ENCODE data around the gene TMC4.
"Not testable (repeated sequence)": the region's sequence is repeated elsewhere in the genome, so short reads cannot be mapped to it uniquely, and the experiment has no call there.

DNA sequence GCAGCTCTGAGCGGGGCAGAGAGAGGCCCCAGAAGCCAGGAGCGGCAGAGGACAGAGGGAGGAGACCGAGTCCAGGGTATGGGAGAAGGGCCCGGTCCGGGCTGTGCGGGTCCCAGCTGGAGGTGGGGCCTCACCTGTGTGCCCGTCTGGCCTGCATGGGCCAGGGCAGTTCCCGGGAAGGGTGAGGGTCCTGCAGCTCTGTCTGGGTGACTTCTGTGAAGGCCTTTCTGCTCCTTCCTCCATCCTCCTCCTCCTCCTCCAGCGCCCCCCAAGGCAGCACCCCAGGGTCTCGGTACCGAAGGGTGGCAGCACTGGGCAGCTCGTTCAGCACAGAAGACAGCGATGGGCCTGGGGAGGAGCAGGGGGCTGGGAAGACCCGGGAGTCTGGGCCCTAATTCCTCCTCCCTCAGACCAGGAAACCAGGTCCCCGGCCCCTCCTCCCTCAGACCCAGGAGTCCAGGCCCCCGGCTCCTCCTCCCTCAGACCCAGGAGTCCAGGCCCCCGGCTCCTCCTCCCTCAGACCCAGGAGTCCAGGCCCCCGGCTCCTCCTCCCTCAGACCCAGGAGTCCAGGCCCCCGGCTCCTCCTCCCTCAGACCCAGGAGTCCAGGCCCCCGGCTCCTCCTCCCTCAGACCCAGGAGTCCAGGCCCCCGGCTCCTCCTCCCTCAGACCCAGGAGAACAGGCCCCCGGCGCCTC lies 1.1 kb downstream of the TMC4 start:
- TF ChIP-seq, protein P1, sequence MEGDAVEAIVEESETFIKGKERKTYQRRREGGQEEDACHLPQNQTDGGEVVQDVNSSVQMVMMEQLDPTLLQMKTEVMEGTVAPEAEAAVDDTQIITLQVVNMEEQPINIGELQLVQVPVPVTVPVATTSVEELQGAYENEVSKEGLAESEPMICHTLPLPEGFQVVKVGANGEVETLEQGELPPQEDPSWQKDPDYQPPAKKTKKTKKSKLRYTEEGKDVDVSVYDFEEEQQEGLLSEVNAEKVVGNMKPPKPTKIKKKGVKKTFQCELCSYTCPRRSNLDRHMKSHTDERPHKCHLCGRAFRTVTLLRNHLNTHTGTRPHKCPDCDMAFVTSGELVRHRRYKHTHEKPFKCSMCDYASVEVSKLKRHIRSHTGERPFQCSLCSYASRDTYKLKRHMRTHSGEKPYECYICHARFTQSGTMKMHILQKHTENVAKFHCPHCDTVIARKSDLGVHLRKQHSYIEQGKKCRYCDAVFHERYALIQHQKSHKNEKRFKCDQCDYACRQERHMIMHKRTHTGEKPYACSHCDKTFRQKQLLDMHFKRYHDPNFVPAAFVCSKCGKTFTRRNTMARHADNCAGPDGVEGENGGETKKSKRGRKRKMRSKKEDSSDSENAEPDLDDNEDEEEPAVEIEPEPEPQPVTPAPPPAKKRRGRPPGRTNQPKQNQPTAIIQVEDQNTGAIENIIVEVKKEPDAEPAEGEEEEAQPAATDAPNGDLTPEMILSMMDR (IDR thresholded peaks at IDR 0.05; ENCODE audit: low read depth, low read length) = not testable (repeated sequence)
- TF ChIP-seq EZH2phosphoT487 (IDR thresholded peaks at IDR 0.05; ENCODE audit: low read depth) = not testable (repeated sequence)

Data from OCI-LY3 (cell line).